Measurements from ENCODE around the gene PTPRD. TPM values are rescaled to one million over a fixed set of nuclear protein-coding genes. Genes with fewer than 3 reads are reported as not detected.

Gene PTPRD
- total RNA-seq, 1 experiment from 2014 or later = not detected

DNA sequence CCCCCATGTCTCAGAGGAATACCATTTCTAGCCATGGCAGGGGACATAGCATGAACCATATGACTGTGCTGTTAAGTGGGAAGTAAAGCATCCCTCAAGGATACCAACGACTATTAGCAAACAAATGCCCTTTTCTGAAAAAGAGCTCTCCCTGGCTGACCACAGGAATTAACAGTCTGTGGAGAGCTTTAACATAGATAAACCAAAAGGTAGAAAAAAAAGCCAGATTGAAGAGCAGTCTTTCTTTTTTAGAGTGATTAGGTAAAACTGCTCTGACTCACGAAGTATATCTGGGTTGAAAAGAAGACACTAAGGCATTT, 2280.5 kb downstream of the PTPRD start:
- intact Hi-C loops (cut with micrococcal nuclease) = no loop called here
- H3K27ac Mint-ChIP-seq (ENCODE audit: low read depth, unreplicated experiment) = no peak overlapping the region
- TF ChIP-seq, protein P1, sequence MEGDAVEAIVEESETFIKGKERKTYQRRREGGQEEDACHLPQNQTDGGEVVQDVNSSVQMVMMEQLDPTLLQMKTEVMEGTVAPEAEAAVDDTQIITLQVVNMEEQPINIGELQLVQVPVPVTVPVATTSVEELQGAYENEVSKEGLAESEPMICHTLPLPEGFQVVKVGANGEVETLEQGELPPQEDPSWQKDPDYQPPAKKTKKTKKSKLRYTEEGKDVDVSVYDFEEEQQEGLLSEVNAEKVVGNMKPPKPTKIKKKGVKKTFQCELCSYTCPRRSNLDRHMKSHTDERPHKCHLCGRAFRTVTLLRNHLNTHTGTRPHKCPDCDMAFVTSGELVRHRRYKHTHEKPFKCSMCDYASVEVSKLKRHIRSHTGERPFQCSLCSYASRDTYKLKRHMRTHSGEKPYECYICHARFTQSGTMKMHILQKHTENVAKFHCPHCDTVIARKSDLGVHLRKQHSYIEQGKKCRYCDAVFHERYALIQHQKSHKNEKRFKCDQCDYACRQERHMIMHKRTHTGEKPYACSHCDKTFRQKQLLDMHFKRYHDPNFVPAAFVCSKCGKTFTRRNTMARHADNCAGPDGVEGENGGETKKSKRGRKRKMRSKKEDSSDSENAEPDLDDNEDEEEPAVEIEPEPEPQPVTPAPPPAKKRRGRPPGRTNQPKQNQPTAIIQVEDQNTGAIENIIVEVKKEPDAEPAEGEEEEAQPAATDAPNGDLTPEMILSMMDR (IDR thresholded peaks at IDR 0.05; ENCODE audit: unreplicated experiment) = no peak
- ChIA-PET CTCF (interaction anchor here (0.9 kb wide), 1 partner anchor 117 kb away, joined by 3 read pairs; no protein-coding TSS in a partner anchor), POLR2A (no interaction called here)
- no peaks in the 10 kb centered on the region for H3K27me3 Mint-ChIP-seq (ENCODE audit: insufficient read depth, unreplicated experiment)
- no peaks in the 10 kb centered on the region for H3K4me1 Mint-ChIP-seq (ENCODE audit: insufficient read depth, unreplicated experiment)
- BruUV-seq (replicated peaks) = no TSS peak
- no peak for DNase-seq (ENCODE audit: unreplicated experiment)
- no peak overlapping the region for H3K4me3 Mint-ChIP-seq (ENCODE audit: unreplicated experiment)
- H3K36me3 Mint-ChIP-seq (ENCODE audit: insufficient read depth, unreplicated experiment) = no peaks in the 10 kb centered on the region
- peaks cover 15% of the 10 kb centered on the region for H3K9me3 Mint-ChIP-seq (ENCODE audit: unreplicated experiment)

GRCh38 chr9:8331507-8332330, 2281.1 kb downstream of the PTPRD start:
- ChIA-PET POLR2A (no interaction called here), CTCF (interaction anchor here (0.9 kb wide), 1 partner anchor 116 kb away, joined by 3 read pairs; no protein-coding TSS in a partner anchor)
- DNase-seq (ENCODE audit: unreplicated experiment) = no peak
- intact Hi-C loops (cut with micrococcal nuclease) = no loop called here
- H3K36me3 Mint-ChIP-seq (ENCODE audit: insufficient read depth, unreplicated experiment) = no peaks in the 10 kb centered on the region
- no peak overlapping the region for H3K4me3 Mint-ChIP-seq (ENCODE audit: unreplicated experiment)
- no peaks in the 10 kb centered on the region for H3K27me3 Mint-ChIP-seq (ENCODE audit: insufficient read depth, unreplicated experiment)
- no peak overlapping the region for H3K27ac Mint-ChIP-seq (ENCODE audit: low read depth, unreplicated experiment)
- no peaks in the 10 kb centered on the region for H3K4me1 Mint-ChIP-seq (ENCODE audit: insufficient read depth, unreplicated experiment)
- TF ChIP-seq, protein P1 (IDR thresholded peaks at IDR 0.05; ENCODE audit: unreplicated experiment) = no peak
- H3K9me3 Mint-ChIP-seq (ENCODE audit: unreplicated experiment) = peaks cover 15% of the 10 kb centered on the region
- BruUV-seq (replicated peaks) = no TSS peak

DNA sequence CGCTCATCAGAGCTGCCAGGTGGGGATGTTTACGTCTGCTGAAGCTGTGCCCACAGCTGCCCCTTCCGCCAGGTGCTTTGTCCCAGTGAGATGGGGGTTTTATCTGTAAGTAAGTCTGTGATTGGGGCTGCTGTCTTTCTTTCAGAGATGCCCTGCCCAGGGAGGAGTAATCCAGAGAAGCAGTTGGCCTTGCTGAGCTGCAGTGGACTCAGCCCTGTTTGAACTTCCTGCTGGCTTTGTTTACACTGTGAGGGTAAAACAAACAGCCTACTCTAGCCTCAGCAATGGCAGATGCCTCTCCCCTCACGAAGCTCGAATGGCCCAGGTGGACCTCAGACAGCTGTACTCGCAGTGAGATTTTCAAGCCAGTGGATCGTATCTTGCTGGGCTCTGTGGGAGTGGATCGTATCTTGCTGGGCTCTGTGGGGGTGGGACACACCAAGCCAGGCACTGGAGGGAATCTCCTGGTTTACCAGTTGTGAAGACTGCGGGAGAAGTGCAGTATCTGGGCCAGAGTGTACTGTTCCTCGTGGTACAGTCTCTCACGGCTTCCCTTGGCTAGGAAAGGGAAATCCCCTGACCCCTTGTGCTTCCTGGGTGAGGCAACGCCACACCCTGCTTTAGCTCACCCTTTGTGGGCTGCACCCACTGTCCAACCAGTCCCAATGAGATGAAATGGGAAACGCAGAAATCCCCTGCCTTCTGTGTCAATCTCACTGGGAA, 2283.1 kb downstream of the PTPRD start:
- Mint-ChIP-seq H3K36me3 (ENCODE audit: insufficient read depth, unreplicated experiment) (no peaks in the 10 kb centered on the region), H3K27me3 (ENCODE audit: insufficient read depth, unreplicated experiment) (no peaks in the 10 kb centered on the region), H3K4me1 (ENCODE audit: insufficient read depth, unreplicated experiment) (no peaks in the 10 kb centered on the region), H3K27ac (ENCODE audit: low read depth, unreplicated experiment) (no peak overlapping the region), H3K9me3 (ENCODE audit: unreplicated experiment) (peaks cover 15% of the 10 kb centered on the region), H3K4me3 (ENCODE audit: unreplicated experiment) (no peak overlapping the region)
- no TSS peak for BruUV-seq (replicated peaks)
- POLR2A ChIA-PET = no interaction called here
- no peak for DNase-seq (ENCODE audit: unreplicated experiment)
- CTCF ChIA-PET = no interaction called here
- intact Hi-C loops (cut with micrococcal nuclease) = no loop called here
- TF ChIP-seq, protein P1 (IDR thresholded peaks at IDR 0.05; ENCODE audit: unreplicated experiment) = no peak

- no peaks in the 10 kb centered on the region for H3K4me1 Mint-ChIP-seq (ENCODE audit: insufficient read depth, unreplicated experiment)
- H3K36me3 Mint-ChIP-seq (ENCODE audit: insufficient read depth, unreplicated experiment) = no peaks in the 10 kb centered on the region
- no TSS peak for BruUV-seq (replicated peaks)
- H3K27ac Mint-ChIP-seq (ENCODE audit: low read depth, unreplicated experiment) = no peak overlapping the region
- H3K27me3 Mint-ChIP-seq (ENCODE audit: insufficient read depth, unreplicated experiment) = no peaks in the 10 kb centered on the region
- ChIA-PET POLR2A (interaction anchor here (0.7 kb wide), 1 partner anchor 410 kb away, joined by 3 read pairs; no protein-coding TSS in a partner anchor), CTCF (no interaction called here)
- H3K9me3 Mint-ChIP-seq (ENCODE audit: unreplicated experiment) = peaks cover 12% of the 10 kb centered on the region
- H3K4me3 Mint-ChIP-seq (ENCODE audit: unreplicated experiment) = no peak overlapping the region
- intact Hi-C loops (cut with micrococcal nuclease) = no loop called here
- TF ChIP-seq, protein P1 (IDR thresholded peaks at IDR 0.05; ENCODE audit: unreplicated experiment) = no peak
- no peak for DNase-seq (ENCODE audit: unreplicated experiment)
Measured at GRCh38 chr9:8315211-8315610, 2297.6 kb downstream of the PTPRD start.
